ENCODE data around the gene PLCB3. TPM values are rescaled to one million over a fixed set of nuclear protein-coding genes. Genes with fewer than 3 reads are reported as not detected.
A peak's percentile ranks its signal among the peaks of the same experiment; 100 is the strongest.

Gene PLCB3
- total and polyA plus RNA-seq, 3 experiments from 2014 or later: 0.47 to 13.6 (median 12.5) TPM

DNA sequence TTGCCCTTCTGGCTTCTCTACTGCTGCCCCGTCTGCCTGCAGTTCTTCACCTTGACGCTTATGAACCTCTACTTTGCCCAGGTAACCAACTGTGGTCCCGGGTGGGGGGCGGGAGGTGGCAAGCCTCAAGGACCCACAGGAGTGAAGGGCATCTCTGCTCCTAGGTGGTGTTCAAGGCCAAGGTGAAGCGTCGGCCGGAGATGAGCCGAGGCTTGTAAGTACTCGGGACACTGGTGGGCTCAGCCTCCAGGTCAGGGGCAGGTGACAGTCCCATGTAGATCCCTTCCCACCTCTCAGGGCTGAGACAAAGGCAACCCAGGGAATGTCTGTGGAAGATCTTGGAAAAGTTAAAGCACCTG lies 35.5 kb downstream of the PLCB3 start:
- H3K27ac Mint-ChIP-seq: peak overlapping the region; percentile 61 to 98 (median 92)
- peaks cover 22% of the 10 kb centered on the region for H3K4me1 ChIP-seq (ENCODE audit: insufficient read depth, low read length)
- CTCF ChIA-PET: interaction anchor here (0.9 to 7.8 kb wide), 3 partner anchors 16 to 82 kb away, joined by 3 to 73 read pairs (median 4); partner anchors contain the start of genes CATSPERZ and FERMT3
- H3K9me3 Mint-ChIP-seq: peaks cover 0 to 2% (median 0%) of the 10 kb centered on the region in 5 donors
- H3K27ac ChIP-seq (ENCODE audit: low read depth, low read length): no peak overlapping the region
- peaks cover 8 to 10% of the 10 kb centered on the region in 2 donors for H3K27me3 Mint-ChIP-seq
- H3K36me3 Mint-ChIP-seq: peaks cover 0 to 11% (median 0%) of the 10 kb centered on the region in 3 donors
- peak overlapping the region; percentile 69 to 94 (median 76) for H3K4me3 Mint-ChIP-seq
- peaks cover 15 to 33% (median 16%) of the 10 kb centered on the region in 3 donors for H3K4me1 Mint-ChIP-seq
- POLR2A ChIA-PET: interaction anchor here (2.8 kb wide), 1 partner anchor 18 kb away, joined by 14 read pairs; the partner anchor contains the start of gene ESRRA
- DNase-seq: no peak
- peaks cover 12% of the 10 kb centered on the region for H3K27me3 ChIP-seq (ENCODE audit: insufficient read depth, low read length, poor library complexity, severe bottlenecking)
- no peaks in the 10 kb centered on the region for H3K9me3 ChIP-seq (ENCODE audit: low read length)
- H3K4me3 ChIP-seq (ENCODE audit: low read length): no peak overlapping the region
- H3K36me3 ChIP-seq (ENCODE audit: insufficient read depth, low read length): no peaks in the 10 kb centered on the region

GRCh38 chr11:64287676-64288352 lies 36.5 kb downstream of the PLCB3 start:
- Mint-ChIP-seq H3K27ac (peak overlapping the region in 1 of 8 donors; percentile 23), H3K9me3 (peaks cover 0 to 2% (median 0%) of the 10 kb centered on the region in 5 donors), H3K36me3 (peaks cover 0 to 7% (median 0%) of the 10 kb centered on the region in 3 donors), H3K27me3 (peaks cover 10 to 11% of the 10 kb centered on the region in 2 donors), H3K4me3 (peak overlapping the region in 4 of 7 donors; percentile 9 to 81 (median 52)), H3K4me1 (peaks cover 13 to 34% (median 15%) of the 10 kb centered on the region in 3 donors)
- no peak for DNase-seq
- Histone ChIP-seq H3K27me3 (ENCODE audit: insufficient read depth, low read length, poor library complexity, severe bottlenecking) (peaks cover 16% of the 10 kb centered on the region), H3K4me3 (ENCODE audit: low read length) (no peak overlapping the region), H3K27ac (ENCODE audit: low read depth, low read length) (no peak overlapping the region), H3K9me3 (ENCODE audit: low read length) (no peaks in the 10 kb centered on the region), H3K4me1 (ENCODE audit: insufficient read depth, low read length) (peaks cover 22% of the 10 kb centered on the region), H3K36me3 (ENCODE audit: insufficient read depth, low read length) (no peaks in the 10 kb centered on the region)
- POLR2A ChIA-PET: no interaction called here
- CTCF ChIA-PET: interaction anchor here (1.2 to 7.8 kb wide), 3 partner anchors 15 to 83 kb away, joined by 3 to 73 read pairs (median 4); partner anchors contain the start of gene CATSPERZ

DNA sequence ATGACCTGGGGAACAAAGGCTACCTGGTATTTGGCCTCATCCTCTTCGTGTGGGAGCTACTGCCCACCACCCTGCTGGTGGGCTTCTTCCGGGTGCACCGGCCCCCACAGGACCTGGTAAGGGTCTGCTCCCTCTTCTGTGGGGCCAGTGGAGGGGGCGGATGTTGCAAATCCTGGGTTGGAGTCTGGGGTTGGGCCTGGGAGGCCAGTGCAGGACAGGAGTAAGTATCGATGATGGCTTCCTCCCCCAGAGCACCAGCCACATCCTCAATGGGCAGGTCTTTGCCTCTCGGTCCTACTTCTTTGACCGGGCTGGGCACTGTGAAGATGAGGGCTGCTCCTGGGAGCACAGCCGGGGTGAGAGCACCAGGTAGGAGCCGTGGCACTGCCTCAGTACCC lies 37.0 kb downstream of the PLCB3 start:
- peaks cover 0 to 4% (median 0%) of the 10 kb centered on the region in 3 donors for H3K36me3 Mint-ChIP-seq
- POLR2A ChIA-PET: no interaction called here
- Histone ChIP-seq H3K27me3 (ENCODE audit: insufficient read depth, low read length, poor library complexity, severe bottlenecking) (peaks cover 21% of the 10 kb centered on the region), H3K4me1 (ENCODE audit: insufficient read depth, low read length) (peaks cover 18% of the 10 kb centered on the region), H3K36me3 (ENCODE audit: insufficient read depth, low read length) (no peaks in the 10 kb centered on the region), H3K27ac (ENCODE audit: low read depth, low read length) (no peak overlapping the region), H3K4me3 (ENCODE audit: low read length) (no peak overlapping the region), H3K9me3 (ENCODE audit: low read length) (no peaks in the 10 kb centered on the region)
- H3K4me3 Mint-ChIP-seq: peak overlapping the region in 2 of 7 donors; percentile 32 to 40
- H3K4me1 Mint-ChIP-seq: peaks cover 12 to 29% (median 13%) of the 10 kb centered on the region in 3 donors
- no peak overlapping the region for H3K27ac Mint-ChIP-seq
- H3K27me3 Mint-ChIP-seq: peaks cover 15 to 16% of the 10 kb centered on the region in 2 donors
- CTCF ChIA-PET: interaction anchor here (1.2 to 2.3 kb wide), 2 partner anchors 13 to 84 kb away, joined by 3 to 8 read pairs; partner anchors contain the start of gene CATSPERZ
- no peak for DNase-seq
- H3K9me3 Mint-ChIP-seq: peaks cover 0 to 2% (median 0%) of the 10 kb centered on the region in 5 donors

GRCh38 chr11:64289002-64289564 lies 37.8 kb downstream of the PLCB3 start:
- POLR2A ChIA-PET: interaction anchor here (0.8 kb wide), 1 partner anchor 15 kb away, joined by 4 read pairs; no protein-coding TSS in a partner anchor
- peak overlapping the region in 1 of 7 donors; percentile 40 for H3K4me3 Mint-ChIP-seq
- peaks cover 0 to 2% (median 0%) of the 10 kb centered on the region in 5 donors for H3K9me3 Mint-ChIP-seq
- Histone ChIP-seq H3K27ac (ENCODE audit: low read depth, low read length) (no peak overlapping the region), H3K27me3 (ENCODE audit: insufficient read depth, low read length, poor library complexity, severe bottlenecking) (peaks cover 26% of the 10 kb centered on the region), H3K4me1 (ENCODE audit: insufficient read depth, low read length) (peaks cover 10% of the 10 kb centered on the region), H3K9me3 (ENCODE audit: low read length) (no peaks in the 10 kb centered on the region), H3K4me3 (ENCODE audit: low read length) (no peak overlapping the region), H3K36me3 (ENCODE audit: insufficient read depth, low read length) (no peaks in the 10 kb centered on the region)
- peaks cover 0 to 4% (median 0%) of the 10 kb centered on the region in 3 donors for H3K36me3 Mint-ChIP-seq
- no peak for DNase-seq
- CTCF ChIA-PET: interaction anchor here (0.8 to 2.3 kb wide), 3 partner anchors 12 to 85 kb away, joined by 3 to 8 read pairs (median 3); partner anchors contain the start of gene CATSPERZ
- peak overlapping the region in 2 of 8 donors; percentile 36 to 45 for H3K27ac Mint-ChIP-seq
- H3K4me1 Mint-ChIP-seq: peaks cover 9 to 22% (median 11%) of the 10 kb centered on the region in 3 donors
- peaks cover 22 to 24% of the 10 kb centered on the region in 2 donors for H3K27me3 Mint-ChIP-seq

DNA sequence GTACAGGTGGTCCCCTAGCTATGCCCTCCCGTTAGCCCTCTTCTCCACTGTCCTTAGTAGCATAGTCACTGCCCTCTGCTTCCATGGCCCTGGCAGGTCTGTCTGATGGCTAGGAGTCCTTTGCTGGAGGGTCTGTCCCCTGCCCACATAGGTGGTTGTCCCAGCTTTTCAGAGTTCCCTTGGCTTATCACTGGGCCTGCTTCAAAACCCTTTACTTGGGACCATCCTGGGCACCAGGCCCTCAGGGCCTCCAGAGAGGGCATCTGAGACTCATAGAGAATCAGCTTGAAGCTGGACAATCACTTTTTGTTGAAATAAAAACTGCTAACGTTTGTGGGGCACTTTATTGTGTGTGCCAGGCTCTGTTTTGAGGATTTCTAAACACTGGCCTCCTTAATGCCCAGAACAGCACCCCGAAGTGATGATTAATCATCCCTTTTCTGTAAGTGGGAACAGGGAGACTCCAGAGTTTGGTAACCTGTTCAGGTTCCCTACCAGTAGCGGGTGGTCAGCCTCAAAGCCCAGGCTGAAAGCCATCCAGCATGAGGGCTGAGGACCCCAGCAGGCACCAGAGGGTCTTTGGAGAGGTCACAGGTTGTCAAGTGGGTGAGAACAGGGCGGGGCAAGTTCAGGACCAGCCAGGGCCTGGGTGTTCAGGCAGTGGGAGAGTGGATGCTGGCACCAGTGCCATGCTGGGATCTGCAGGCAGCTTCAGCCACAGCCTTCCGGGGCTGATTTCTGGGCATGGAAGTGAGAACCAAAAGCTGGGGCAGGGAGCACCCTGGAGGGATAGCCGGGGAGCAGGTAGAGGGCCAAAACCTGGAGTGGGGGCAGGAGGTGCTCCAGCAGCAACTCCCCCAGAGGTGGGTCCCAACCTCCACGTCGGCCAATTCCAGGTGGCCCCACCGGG lies 39.3 kb downstream of the PLCB3 start:
- peaks cover 32 to 35% of the 10 kb centered on the region in 2 donors for H3K27me3 Mint-ChIP-seq
- peak overlapping the region in 2 of 8 donors; percentile 29 to 36 for H3K27ac Mint-ChIP-seq
- Histone ChIP-seq H3K4me3 (ENCODE audit: low read length) (no peak overlapping the region), H3K27ac (ENCODE audit: low read depth, low read length) (no peak overlapping the region), H3K27me3 (ENCODE audit: insufficient read depth, low read length, poor library complexity, severe bottlenecking) (peaks cover 32% of the 10 kb centered on the region), H3K4me1 (ENCODE audit: insufficient read depth, low read length) (peaks cover 7% of the 10 kb centered on the region), H3K9me3 (ENCODE audit: low read length) (no peaks in the 10 kb centered on the region), H3K36me3 (ENCODE audit: insufficient read depth, low read length) (no peaks in the 10 kb centered on the region)
- H3K4me3 Mint-ChIP-seq: peak overlapping the region in 6 of 7 donors; percentile 45 to 76 (median 68)
- no peaks in the 10 kb centered on the region for H3K36me3 Mint-ChIP-seq
- DNase-seq: no peak
- CTCF ChIA-PET: interaction anchor here (0.8 to 2.3 kb wide), 3 partner anchors 11 to 40 kb away, joined by 3 to 8 read pairs (median 6); partner anchors contain the start of gene CATSPERZ
- POLR2A ChIA-PET: no interaction called here
- peaks cover 0 to 2% (median 0%) of the 10 kb centered on the region in 5 donors for H3K9me3 Mint-ChIP-seq
- peaks cover 6 to 19% (median 10%) of the 10 kb centered on the region in 3 donors for H3K4me1 Mint-ChIP-seq

GRCh38 chr11:64291262-64291751 lies 40.0 kb downstream of the PLCB3 start, which contains the start of gene KCNK4:
KCNK4 (plus strand) TSS chr11:64291302; CDS start chr11:64293019, 1,717 bp downstream.
- Histone ChIP-seq H3K36me3 (ENCODE audit: insufficient read depth, low read length) (no peaks in the 10 kb centered on the region), H3K27ac (ENCODE audit: low read depth, low read length) (no peak within 1 kb of the TSS), H3K4me1 (ENCODE audit: insufficient read depth, low read length) (peaks cover 2% of the 10 kb centered on the region), H3K9me3 (ENCODE audit: low read length) (no peaks in the 10 kb centered on the region), H3K4me3 (ENCODE audit: low read length) (no peak within 1 kb of the TSS), H3K27me3 (ENCODE audit: insufficient read depth, low read length, poor library complexity, severe bottlenecking) (peaks cover 38% of the 10 kb centered on the region)
- Mint-ChIP-seq H3K36me3 (no peaks in the 10 kb centered on the region), H3K4me1 (peaks cover 5 to 16% (median 9%) of the 10 kb centered on the region in 3 donors), H3K9me3 (peaks cover 0 to 2% (median 0%) of the 10 kb centered on the region in 5 donors), H3K4me3 (peak within 1 kb of the TSS in 6 of 7 donors; percentile 45 to 76 (median 68)), H3K27me3 (peaks cover 36 to 42% of the 10 kb centered on the region in 2 donors), H3K27ac (peak within 1 kb of the TSS in 2 of 8 donors; percentile 29 to 36)
- CTCF ChIA-PET: interaction anchor here (1.5 kb wide), 1 partner anchor 13 kb away, joined by 6 read pairs; no protein-coding TSS in a partner anchor
- no peak for DNase-seq
- POLR2A ChIA-PET: no interaction called here
